Ovary (tissue), 3 donors: ENCODE data around the gene MARCKSL1.

Experiments used
- EP300 ChIP-seq: sonication (generic); formaldehyde crosslinking; IDR thresholded peaks from one replicate; pipeline ENCODE4 v1.6.1; 2017; ENCODE audit warnings: antibody characterized with exemption
- POLR2A ChIP-seq: fragments of 450-650 bp; IDR thresholded peaks from one replicate; pipeline ENCODE4 v1.6.1; 2017; ENCODE audit warnings: antibody characterized with exemption, mild to moderate bottlenecking, moderate library complexity
- TF ChIP-seq, protein P1 (sequence below), 3 donors: fragments of 450-650 bp in 2 of 3; fragments of 200-600 bp in 1 of 3; IDR thresholded peaks; one replicate each; pipeline versions ENCODE4 v1.5.1 to v1.8.0; 2016 to 2022; ENCODE audit warnings: antibody characterized with exemption in 3 of 3, mild to moderate bottlenecking in 1 of 3
- donor health status: DM: no; HTN: no; CAD: no.

DNA sequence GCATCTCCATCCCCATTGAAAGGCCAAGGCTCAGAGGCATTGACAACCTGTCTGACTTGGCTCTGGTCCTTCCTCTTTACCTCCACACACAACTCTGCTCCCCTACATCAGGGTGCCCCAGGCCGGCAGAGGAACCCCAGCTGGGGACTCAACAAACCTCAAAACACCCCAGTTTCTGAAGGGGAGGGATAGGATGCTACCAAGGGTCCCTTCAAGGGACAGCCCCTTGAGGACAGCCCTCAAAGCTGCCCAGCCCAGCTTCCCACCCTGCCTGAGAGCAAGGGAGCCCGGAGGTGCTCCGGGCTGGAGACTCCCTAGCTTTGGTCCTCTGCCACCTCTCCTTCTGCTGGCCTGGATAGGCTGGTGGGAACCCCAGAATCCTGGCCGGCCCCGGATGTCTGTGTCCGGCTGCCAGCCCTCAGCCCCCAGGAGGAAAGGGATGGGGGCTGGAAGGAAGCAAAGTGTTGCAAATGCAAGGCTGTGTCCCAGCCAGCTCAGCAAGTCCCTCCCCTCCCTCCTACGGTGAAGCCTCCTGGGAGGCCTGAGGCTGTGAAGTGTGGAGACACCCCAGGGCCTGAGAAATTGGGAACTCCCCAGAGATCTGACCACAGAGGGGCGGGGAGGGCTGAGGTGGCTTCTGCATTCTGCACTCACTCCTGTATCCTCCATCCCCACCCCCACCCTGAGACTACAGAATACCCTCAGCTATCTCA, 1.1 kb upstream of the MARCKSL1 start:
- TF ChIP-seq EP300 (no peak), POLR2A (no peak)
- TF ChIP-seq, protein P1, sequence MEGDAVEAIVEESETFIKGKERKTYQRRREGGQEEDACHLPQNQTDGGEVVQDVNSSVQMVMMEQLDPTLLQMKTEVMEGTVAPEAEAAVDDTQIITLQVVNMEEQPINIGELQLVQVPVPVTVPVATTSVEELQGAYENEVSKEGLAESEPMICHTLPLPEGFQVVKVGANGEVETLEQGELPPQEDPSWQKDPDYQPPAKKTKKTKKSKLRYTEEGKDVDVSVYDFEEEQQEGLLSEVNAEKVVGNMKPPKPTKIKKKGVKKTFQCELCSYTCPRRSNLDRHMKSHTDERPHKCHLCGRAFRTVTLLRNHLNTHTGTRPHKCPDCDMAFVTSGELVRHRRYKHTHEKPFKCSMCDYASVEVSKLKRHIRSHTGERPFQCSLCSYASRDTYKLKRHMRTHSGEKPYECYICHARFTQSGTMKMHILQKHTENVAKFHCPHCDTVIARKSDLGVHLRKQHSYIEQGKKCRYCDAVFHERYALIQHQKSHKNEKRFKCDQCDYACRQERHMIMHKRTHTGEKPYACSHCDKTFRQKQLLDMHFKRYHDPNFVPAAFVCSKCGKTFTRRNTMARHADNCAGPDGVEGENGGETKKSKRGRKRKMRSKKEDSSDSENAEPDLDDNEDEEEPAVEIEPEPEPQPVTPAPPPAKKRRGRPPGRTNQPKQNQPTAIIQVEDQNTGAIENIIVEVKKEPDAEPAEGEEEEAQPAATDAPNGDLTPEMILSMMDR (IDR thresholded peaks at IDR 0.05): no peak
